Esophagus squamous epithelium (tissue), 4 donors: ENCODE measurements around the gene IARS1.

Experiments used
- CTCF ChIP-seq, 6 experiments: fragments of 450-650 bp in 4 of 6; fragments of 200-600 bp in 2 of 6; sonication (generic) in 2 of 6; IDR thresholded peaks; one replicate each; pipeline ENCODE4 v1.5.1; 2016 to 2019; ENCODE audit warnings: antibody characterized with exemption in 6 of 6, mild to moderate bottlenecking in 4 of 6, moderate library complexity in 4 of 6
- POLR2A ChIP-seq, 4 donors: fragments of 450-650 bp; IDR thresholded peaks; one replicate each; pipeline ENCODE4 v1.6.1; 2017; ENCODE audit warnings: antibody characterized with exemption in 4 of 4, mild to moderate bottlenecking in 4 of 4, moderate library complexity in 3 of 4

GRCh38 chr9:92247296-92247695, 46.2 kb downstream of the IARS1 start:
- TF ChIP-seq CTCF (IDR thresholded peaks at IDR 0.05) (no peak), POLR2A (IDR thresholded peaks at IDR 0.05) (no peak)
